ENCODE data around the gene HECTD2.
"Not testable (repeated sequence)": the region's sequence is repeated elsewhere in the genome, so short reads cannot be mapped to it uniquely, and the experiment has no call there.

The HECTD2 gene

GRCh38 chr10:91474009-91474408 lies 63.9 kb downstream of the HECTD2 start:
- no peak for DNase-seq (ENCODE audit: low read depth)

- no peak for DNase-seq (ENCODE audit: low read depth)
Observed at GRCh38 chr10:91477236-91477635, 67.1 kb downstream of the HECTD2 start.

- no peak for DNase-seq (ENCODE audit: low read depth)
Observed at GRCh38 chr10:91479583-91479982, 69.4 kb downstream of the HECTD2 start.

GRCh38 chr10:91487911-91488582 lies 77.9 kb downstream of the HECTD2 start:
- DNase-seq (ENCODE audit: low read depth), result no peak

- peak; percentile 58 for DNase-seq (ENCODE audit: low read depth)
Observed at GRCh38 chr10:91493313-91493712, 83.2 kb downstream of the HECTD2 start.

GRCh38 chr10:91495402-91495801 lies 85.3 kb downstream of the HECTD2 start:
- peak; percentile 26 for DNase-seq (ENCODE audit: low read depth)

- no peak for DNase-seq (ENCODE audit: low read depth)
Observed at GRCh38 chr10:91496016-91496415, 85.9 kb downstream of the HECTD2 start.

- DNase-seq (ENCODE audit: low read depth), result peak; percentile 83
Observed at GRCh38 chr10:91511549-91512330, 101.6 kb downstream of the HECTD2 start.

GRCh38 chr10:91512458-91512857 lies 102.3 kb downstream of the HECTD2 start:
- no peak for DNase-seq (ENCODE audit: low read depth)

- peak; percentile 23 for DNase-seq (ENCODE audit: low read depth)
Observed at GRCh38 chr10:91513598-91514424, 103.7 kb downstream of the HECTD2 start.

- DNase-seq (ENCODE audit: low read depth), result no peak
Observed at GRCh38 chr10:91514787-91515186, 104.6 kb downstream of the HECTD2 start.

GRCh38 chr10:91517394-91517793 lies 107.2 kb downstream of the HECTD2 start:
- DNase-seq (ENCODE audit: low read depth), result no peak

GRCh38 chr10:91519899-91520514 lies 109.9 kb downstream of the HECTD2 start:
- no peak for DNase-seq (ENCODE audit: low read depth)

GRCh38 chr10:91520661-91521060 lies 110.5 kb downstream of the HECTD2 start:
- DNase-seq (ENCODE audit: low read depth), result no peak

GRCh38 chr10:91521439-91521838 lies 111.3 kb downstream of the HECTD2 start:
- DNase-seq (ENCODE audit: low read depth), result no peak

GRCh38 chr10:91525896-91526712 lies 116.0 kb downstream of the HECTD2 start:
- DNase-seq (ENCODE audit: low read depth), result no peak

- DNase-seq (ENCODE audit: low read depth), result no peak
Observed at GRCh38 chr10:91528080-91528479, 117.9 kb downstream of the HECTD2 start.

- DNase-seq (ENCODE audit: low read depth), result no peak
Observed at GRCh38 chr10:91528768-91529167, 118.6 kb downstream of the HECTD2 start.

- DNase-seq (ENCODE audit: low read depth), result not testable (repeated sequence)
Observed at GRCh38 chr10:91534789-91535188, 124.6 kb downstream of the HECTD2 start.

GRCh38 chr10:91536111-91536510 lies 126.0 kb downstream of the HECTD2 start:
- DNase-seq (ENCODE audit: low read depth), result peak; percentile 65

- no peak for DNase-seq (ENCODE audit: low read depth)
Observed at GRCh38 chr10:91536733-91537132, 126.6 kb downstream of the HECTD2 start.
